Right forelimb (tissue), 1 donor: ENCODE data around the gene APAF1.
"Not testable (repeated sequence)": the region's sequence is repeated elsewhere in the genome, so short reads cannot be mapped to it uniquely, and the experiment has no call there.

Experiments
- DNase-seq: peaks from one replicate; pipeline ENCODE4 v3.0.0-alpha.2; 2018

Gene APAF1

GRCh38 chr12:98727196-98727595, 82.1 kb downstream of the APAF1 start:
- DNase-seq: no peak

DNA sequence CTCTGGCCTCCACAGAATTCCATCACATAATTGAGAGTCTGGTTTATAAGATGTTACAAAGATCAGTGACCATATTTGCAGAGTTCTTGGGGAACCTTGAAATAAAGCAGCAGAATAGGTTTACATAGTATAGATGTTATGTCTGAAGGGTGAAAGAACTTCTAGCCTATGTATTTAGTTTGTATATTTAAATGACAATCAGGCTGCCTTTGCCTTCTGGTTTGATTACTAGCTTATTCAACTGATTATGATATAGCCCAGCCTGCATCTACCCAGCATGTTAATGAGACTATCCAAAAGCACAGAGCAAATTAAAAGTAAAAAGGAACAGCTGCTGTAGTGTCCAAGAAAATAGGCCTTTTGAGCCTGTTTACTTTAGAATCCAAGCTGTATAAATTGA, 85.3 kb downstream of the APAF1 start:
- no peak for DNase-seq

DNA sequence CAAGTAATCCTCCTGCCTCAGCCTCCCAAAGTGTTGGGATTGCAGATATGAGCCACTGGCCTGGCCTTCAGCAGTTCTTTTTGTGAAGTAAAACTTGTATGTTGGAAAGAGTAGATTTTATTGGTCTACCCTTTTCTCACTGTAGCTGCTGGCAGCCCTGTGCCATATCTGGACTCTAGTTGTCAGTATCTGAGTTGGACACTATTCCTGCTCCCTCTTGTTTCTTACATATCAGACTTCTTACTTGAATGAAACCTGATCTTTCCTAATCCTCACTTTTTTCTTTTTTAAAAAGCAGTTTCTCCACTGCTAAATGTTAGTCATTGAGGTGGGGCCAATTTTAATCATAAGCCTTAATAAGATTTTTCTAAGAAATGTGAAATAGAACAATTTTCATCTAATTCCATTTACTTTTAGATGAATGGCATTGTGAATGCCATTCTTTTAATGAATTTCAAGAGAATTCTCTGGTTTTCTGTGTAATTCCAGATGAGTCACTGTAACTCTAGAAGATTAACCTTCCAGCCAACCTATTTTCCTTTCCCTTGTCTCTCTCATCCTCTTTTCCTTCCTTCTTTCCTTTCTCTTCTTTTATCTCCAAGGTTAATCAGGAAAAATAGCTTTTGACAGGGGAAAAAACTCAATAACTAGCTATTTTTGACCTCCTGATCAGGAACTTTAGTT, 88.7 kb downstream of the APAF1 start:
- no peak for DNase-seq

GRCh38 chr12:98735821-98736220, 90.7 kb downstream of the APAF1 start:
- no peak for DNase-seq

GRCh38 chr12:98736352-98737321, 91.5 kb downstream of the APAF1 start:
- DNase-seq: no peak

GRCh38 chr12:98737322-98737712, 92.2 kb downstream of the APAF1 start:
- DNase-seq: no peak

- no peak for DNase-seq
These were observed 92.9 kb downstream of the APAF1 start for GRCh38 chr12:98738002-98738401.

DNA sequence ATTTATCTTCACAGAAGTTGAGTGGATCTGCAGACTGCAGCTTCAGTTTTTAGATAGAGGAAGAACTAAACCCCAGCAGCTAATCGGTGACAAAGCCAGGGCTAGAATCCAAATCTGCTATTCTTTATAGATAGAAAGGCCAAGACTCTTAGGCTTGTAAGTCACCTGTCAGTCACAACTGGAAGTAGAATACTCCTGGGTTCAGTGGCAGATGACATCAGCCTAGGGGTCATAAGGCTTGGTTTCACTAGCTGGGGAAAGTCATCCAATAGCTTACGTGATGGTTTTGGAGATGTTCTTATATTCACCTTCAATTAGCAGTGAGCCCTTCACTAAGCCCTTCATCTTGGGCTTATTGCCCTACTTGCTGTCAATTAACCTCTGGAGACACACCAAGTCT, 93.4 kb downstream of the APAF1 start:
- DNase-seq: no peak

DNA sequence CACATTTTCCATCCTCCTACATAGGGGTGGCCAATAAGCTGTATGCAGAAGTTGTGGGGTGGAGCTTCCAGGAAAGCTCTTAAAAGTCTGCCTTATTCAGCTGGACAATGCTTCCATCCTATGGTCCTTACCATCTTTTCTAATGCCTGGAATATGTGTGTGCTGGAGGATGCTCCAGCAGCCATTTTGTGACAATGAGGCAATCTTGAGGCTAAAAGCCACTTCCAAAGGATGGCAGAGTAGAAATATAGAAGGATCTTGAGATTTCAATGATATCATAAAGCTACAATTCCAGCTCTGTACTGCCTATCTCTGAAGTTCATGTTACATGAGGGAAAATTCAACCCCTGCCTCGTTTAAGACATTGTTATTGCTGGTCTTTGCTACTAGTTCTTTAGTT, 95.7 kb downstream of the APAF1 start:
- DNase-seq: no peak

DNA sequence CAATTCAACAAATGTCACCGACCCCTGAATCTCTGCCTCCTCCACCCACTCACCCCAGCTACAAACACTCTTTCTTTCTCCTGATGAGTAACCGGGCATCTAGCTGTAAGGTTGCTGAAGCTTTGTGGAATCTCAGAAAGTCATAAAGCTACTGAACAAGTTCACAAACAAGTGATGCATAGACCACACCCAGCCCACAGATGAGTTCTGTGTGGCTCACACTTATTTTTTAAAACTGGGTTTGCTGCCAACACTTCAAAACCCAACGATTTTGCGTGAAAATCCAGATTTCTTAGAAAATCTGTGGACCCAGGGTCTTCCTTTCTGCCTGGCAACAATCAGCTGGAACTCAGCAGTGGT, 96.1 kb downstream of the APAF1 start:
- no peak for DNase-seq

GRCh38 chr12:98741556-98742265, 96.6 kb downstream of the APAF1 start:
- no peak for DNase-seq

DNA sequence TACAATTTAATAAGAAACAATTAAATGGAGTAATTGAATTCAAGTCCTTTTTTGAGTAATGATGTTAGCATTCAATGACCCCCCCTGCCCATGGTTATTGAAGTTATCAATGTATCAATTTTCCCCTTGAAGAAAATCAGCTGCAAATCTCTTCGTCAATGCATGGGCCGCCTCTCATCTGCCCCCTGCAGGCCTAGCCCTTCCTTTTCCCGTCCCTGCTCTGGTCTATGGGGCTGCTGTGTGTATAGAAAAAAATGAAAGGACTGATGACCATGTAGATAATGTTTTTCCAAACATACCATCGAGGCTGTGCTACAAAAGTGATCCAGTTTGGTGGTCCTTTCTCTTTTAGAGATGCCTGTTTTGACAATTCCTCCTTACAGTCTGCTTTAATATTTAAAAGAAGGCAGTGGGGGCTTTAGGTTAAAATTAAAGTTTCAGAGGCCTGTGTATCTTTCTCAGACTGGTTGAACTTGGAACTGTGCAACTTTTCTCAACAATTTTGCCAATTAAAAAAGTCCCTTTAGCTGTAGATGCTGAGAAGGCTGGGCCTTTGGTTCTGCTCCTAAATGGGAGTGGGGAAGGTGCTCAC, 98.4 kb downstream of the APAF1 start:
- no peak for DNase-seq

GRCh38 chr12:98744680-98745079, 99.6 kb downstream of the APAF1 start:
- no peak for DNase-seq

DNA sequence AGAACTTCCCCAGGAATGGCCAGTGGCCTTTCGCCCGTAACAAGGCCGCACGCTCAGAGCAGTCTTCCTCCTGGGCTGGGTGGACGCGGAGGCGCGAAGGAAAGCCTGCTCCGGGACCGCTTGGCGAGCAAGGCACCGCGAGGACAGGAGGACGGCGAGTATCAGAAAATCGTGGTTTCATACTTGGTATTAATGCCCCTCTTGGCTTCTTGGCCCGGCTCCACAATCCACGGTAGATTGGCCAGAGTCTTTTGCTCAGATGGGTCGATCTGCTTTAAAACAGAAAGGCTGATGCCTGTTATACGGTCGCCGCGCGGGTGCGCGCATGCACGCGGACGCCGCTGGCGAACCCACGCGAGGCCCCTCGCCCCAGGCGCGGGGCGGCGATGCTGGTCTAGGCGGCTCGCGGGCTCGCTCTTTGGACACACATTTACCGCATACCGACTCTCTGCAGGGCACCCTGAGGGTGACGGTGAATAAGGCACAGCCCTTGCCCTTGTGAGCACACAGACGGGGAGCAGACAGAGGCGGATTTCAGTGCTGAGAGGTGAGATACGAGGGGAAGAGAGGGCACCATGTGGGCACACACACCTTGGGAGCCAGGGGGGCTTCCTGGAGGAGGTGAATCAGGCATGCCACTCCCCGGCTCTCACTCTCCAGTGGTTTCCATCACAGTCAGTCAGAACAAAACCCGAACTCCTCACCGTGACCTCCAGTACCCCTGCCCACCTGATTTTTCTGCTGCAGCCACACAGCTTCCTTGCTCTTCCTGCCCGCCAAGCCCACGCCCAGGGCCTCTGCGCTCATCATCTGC, 100.7 kb downstream of the APAF1 start:
- DNase-seq: peak; percentile 65

DNA sequence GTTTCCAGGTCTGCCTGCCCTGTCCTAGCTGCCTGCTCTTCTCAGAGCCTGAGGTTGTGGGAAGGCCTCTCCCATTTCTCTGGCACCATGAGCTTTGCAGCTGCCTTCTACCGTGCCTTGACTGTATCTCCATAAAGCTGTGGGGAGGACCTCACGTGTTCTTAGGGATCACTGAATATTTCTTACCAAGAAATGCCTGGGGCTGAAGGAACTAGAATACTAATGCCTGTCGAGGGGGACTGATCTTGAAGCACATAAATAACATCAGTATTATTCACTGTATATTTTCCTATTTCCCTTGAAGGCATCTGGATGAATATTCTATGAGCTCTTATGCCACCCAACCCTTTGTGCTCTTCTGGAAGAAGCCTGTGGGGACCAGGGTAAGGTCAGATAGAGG, 103.4 kb downstream of the APAF1 start:
- no peak for DNase-seq

- DNase-seq: no peak
These were observed 105.4 kb downstream of the APAF1 start for GRCh38 chr12:98750511-98750910.

- no peak for DNase-seq
These were observed 106.6 kb downstream of the APAF1 start for GRCh38 chr12:98751580-98752115.

DNA sequence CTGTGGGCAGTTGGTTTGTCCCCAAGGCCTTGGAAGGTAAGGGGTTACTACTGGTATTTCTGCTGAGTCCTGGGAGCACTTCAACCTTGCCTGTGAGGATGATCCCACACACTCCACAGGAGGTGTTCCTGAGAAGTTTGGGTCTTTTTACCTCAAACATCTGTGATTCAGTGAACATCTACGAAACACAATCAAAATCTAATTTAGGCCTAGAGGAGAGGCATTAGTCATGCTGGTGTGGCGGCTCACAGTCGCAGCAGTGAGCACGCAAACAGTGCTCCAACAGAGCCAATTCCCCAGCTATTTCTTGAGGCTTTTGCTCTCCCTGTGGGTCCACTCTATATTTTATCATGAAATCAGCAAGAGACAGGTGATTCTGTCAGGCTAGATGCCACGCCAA, 107.6 kb downstream of the APAF1 start:
- no peak for DNase-seq

- DNase-seq: no peak
These were observed 109.0 kb downstream of the APAF1 start for GRCh38 chr12:98754095-98754494.

GRCh38 chr12:98755855-98756254, 110.8 kb downstream of the APAF1 start:
- not testable (repeated sequence) for DNase-seq

DNA sequence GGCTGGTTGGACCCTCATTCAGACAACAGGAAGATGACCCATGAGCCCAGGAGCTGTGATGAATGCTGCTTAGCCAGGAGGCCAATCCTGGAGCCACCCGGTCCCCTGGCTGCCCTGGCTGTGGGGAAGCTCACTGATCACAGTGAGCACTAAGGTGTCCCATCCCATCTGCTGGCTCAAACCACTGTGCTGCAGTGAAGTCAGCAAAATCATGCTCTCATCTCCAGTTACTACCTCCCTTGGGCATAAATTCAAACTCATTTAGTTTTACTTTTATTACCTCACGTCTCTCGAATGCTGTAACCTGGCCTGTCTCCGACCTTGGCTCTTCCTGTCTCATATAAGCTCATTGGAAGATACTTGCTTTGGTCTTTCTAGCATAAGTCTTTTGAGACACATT, 112.4 kb downstream of the APAF1 start:
- DNase-seq: no peak

- no peak for DNase-seq
These were observed 113.2 kb downstream of the APAF1 start for GRCh38 chr12:98758331-98758730.
